GM18505 (cell line): Measurements from ENCODE around the gene AJAP1.

Experiments used
- ATAC-seq: cut with Tn5 transposase; IDR thresholded peaks from one replicate; pipeline ENCODE4 v1.9.1; 2021; ENCODE audit not compliant: unreplicated experiment
- POLR2A ChIP-seq: IDR thresholded peaks from 4 replicates; pipeline ENCODE4 v1.6.1; 2011; ENCODE audit warnings: borderline replicate concordance; ENCODE audit not compliant: insufficient read depth, insufficient read length; ENCODE audit errors: extremely low read depth

AJAP1 gene

DNA sequence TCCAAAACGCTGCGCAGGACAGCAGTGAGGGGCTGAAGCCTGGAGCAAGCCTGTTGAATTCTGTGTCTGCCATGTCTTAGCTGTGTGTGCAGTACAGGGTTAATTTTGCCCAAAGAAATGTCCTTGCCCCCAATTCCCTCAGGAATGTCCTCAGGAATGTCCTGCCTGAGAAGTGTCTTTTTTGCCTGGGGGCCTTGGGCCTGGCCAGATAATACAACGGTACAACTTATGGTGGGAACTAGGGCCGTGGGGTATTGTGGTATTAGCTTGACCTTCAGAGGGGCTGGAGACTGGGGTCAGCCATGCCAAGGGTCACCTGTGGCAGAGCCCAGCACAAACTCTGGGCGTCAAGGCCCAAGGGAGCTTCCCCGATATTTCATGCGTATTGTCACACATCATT lies 107.7 kb downstream of the AJAP1 start:
- TF ChIP-seq POLR2A = no peak
- no peak for ATAC-seq

DNA sequence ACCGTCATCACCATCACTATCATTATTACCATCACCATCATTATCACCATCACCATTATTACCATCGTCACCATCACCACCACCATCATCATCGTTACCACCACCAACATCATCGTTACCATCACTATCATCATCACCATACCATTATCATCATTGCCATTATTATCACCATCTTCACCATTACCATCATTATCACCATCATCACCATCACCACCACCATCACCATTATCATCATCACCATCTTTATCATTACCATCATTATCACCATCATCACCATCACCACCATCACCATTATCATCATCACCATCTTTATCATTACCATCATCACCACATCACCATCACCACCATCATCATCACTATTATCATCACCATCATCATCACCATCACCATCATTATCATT lies 112.9 kb downstream of the AJAP1 start:
- TF ChIP-seq POLR2A = no peak
- ATAC-seq = no peak

DNA sequence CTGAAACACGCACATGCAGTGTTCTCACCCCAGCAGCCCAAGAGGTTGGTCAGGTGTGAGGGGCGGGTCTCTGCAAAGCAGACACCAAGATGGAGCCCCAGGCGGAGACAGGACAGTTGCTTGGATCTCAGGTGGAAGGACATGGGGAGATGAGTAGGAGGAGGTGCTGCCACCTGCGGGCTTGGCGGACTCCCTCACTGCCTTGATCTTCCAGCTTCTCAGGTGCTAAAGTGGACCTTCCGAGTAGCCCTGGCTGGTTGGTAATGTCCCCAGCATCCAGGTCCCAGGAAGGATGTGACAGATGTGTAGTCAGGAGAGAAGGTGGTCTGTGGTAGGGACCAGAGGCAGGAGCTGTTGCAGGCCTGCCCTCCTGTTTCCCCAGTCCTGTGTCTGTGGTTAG lies 114.1 kb downstream of the AJAP1 start:
- no peak for ATAC-seq
- no peak for TF ChIP-seq POLR2A

DNA sequence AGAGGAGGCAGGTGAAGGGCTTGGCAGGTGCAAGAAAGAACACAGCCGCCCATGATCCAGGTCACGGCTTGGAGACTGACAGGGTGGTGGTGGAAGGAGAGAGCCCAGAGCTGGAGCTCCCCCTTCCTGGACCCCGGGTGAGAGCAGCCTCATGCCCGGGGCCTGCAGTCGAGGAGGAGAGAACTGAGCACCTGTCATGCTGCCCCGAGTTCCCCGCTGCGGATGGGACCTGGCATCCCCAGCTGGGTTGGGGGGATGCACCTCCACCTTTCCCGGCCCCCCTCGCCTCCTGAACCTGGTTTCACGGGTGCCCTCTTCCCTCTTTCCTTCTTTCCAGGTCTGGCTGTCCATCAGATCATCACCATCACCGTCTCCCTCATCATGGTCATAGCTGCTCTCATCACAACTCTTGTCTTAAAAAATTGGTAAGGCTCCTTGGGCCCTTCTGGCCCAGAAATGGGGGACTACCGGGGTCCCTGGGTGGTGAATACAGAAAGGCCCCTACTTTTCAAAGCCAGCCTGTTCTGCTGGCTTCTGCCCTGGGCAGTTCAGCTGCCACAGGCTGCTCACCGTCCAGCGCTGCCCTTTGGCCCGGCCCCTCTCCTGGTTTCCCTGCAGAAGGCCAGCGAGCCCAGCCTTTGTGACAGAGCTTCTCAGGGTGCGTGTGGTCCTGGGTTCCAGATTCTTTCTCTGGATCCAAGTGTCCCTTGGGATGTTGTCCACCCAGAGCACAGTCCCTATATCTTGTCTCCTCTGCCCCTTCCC lies 115.3 kb downstream of the AJAP1 start:
- TF ChIP-seq POLR2A = no peak
- ATAC-seq = no peak

DNA sequence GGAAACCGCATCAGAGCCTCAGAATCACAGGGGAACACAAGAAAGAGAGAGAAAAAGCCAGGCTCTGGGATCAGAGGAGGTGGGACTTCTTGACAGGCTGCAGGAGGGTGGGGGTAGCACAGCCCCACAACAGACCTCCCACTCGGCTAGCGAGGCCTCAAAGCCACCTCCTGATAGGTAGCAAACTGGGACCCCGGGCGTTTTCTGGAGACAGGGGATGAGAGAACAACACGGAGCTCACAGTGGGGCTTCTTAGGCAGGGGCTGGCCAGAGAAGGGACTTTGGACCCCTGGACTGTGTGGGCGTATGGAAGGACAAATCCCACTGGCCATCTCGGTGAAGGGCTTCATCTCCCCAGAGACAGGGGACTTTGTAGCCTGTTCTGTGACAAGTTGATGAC lies 116.3 kb downstream of the AJAP1 start:
- no peak for ATAC-seq
- TF ChIP-seq POLR2A = no peak

DNA sequence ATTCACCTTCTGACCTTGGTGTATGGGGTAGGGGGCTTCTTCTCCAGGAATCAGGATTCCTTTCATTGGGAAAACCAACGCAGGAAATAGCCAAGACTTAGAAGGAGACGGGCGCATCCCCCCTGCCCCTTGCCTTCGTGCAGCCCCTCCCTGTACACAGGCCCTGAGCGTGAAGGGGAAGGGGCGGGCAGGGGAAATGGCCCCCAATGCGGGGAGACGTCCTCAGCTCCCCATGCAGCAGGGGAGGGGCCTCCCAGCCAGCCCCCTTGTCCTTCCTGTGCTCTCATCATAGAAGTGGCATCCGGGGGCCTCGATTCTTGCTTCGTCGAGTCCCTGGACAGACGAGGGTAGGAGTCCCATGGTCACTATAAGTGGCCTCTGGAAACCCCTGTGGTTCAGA lies 116.9 kb downstream of the AJAP1 start:
- no peak for TF ChIP-seq POLR2A
- no peak for ATAC-seq

DNA sequence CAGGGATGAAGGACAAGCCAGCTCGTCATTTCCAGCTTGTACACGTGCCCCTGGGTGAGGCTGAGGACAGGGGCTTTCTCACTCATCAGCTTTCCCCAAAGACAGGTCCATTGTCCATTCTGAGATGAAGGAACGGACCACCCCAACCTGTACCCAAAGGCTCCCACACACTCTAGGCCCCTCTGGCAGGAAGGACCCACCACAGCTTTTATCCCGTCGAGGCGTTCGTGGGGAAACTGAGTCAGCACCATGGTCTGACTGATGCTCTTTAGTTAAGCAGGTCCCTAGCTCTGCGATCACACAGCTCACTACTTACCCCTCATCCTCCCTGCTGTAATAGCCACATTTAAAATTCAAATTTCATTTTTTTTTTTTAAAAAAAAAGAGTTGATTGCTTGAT lies 117.3 kb downstream of the AJAP1 start:
- no peak for ATAC-seq
- TF ChIP-seq POLR2A = no peak

DNA sequence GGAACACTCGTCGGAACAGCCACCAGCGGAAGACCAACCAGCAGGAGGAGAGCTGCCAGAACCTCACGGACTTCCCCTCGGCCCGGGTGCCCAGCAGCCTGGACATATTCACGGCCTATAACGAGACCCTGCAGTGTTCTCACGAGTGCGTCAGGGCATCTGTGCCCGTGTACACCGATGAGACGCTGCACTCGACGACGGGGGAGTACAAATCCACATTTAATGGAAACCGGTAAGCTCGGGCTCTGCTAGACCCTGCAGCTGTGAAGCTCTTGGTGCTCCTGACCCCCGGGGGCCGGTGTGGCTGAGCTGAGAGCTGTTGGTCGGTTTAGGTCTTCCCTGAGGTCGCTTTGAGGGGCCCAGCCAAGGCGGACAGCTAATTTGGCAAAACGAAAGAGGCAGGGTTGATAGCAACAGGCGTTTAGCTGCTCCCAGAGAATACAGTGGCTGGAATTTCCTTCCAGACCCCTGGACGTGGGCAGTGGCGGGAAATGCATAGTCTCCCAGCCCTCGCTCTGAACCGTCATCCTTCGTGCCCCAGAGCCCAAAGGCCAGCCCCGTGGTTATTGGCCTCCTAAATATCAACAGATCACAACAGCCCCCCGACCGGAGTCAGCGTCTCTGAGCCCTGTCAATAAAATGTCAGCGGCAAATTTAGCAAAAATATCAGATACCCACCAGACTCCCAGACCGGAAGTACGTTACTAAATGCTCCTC lies 118.0 kb downstream of the AJAP1 start:
- ATAC-seq = no peak
- no peak for TF ChIP-seq POLR2A

DNA sequence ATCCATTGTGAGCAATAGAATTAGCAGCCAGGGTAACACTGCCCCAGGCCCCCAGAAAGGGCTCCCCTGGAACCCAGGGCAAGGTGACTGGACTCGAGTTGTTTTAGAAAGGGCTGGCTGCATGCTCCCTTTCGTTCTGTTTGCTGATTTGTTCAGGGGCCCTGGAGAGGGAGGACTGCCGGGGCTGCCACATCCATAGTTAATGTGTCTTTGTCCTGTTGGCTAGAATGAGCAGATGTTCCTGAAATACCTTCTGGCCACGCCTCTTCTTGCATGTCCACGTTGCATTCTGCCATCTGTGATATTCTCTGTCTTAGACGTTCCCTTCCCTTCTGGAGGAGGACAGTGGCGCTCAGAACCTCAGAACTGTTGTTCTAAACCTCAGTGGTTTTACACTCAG lies 118.8 kb downstream of the AJAP1 start:
- TF ChIP-seq POLR2A = no peak
- ATAC-seq = no peak

DNA sequence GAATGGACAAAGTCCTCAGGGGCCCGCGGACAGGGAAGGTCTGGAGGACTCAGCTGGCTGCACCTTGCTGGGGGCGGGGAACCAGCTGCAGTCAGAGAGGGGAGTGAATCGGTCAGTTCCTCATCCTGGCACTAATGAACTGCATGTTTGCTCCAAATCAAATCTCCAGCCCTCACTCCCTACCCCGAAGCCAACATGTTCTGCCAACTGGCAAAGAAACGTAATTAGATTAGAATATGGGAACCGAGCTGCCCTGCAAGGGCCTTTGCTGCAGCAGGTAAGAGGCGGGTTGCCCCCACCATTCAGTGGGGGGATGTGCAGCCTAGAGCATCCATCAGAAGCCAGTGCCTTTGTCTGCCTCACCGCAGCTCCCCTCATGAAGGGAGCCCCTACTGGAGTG lies 121.1 kb downstream of the AJAP1 start:
- no peak for ATAC-seq
- no peak for TF ChIP-seq POLR2A

DNA sequence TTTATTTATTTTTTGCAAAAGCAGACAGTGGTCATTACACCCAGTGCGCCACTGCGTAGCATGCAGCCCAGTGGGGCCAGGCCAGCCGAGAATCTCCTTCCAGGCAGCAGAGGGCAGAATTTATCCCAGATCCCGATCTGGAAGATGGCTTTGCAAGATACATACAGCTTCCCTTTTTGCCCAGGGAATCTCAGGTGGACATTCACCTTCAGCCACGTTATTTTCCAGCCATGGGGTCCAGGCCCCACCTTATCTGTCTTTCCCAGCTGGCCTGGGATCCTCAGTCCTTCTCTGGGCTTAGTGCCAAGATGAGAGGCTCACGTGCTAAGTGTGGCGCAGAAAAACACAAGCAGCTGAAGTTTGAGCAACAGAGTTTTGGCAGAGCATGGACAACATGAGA lies 123.6 kb downstream of the AJAP1 start:
- TF ChIP-seq POLR2A = no peak
- no peak for ATAC-seq

DNA sequence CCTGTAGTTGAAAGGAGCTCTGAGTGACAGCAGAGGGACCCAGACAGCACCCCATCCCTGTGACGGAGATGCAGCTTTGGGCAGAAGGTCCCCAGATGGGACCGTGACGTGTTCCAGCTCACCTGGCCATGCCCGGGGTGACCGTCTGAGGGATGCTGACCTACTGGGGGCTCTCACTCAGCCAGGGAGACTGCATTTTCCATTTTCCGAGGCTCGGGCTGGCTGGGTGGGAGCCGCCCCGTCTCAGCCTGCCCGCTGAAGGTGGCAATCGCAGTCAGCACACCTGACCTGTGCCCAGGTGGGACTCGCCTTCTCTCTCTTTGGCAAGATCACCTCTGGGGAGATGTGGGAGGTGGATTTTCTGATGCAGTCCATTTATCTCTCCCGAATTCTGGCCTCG lies 127.2 kb downstream of the AJAP1 start:
- no peak for TF ChIP-seq POLR2A
- ATAC-seq = no peak

DNA sequence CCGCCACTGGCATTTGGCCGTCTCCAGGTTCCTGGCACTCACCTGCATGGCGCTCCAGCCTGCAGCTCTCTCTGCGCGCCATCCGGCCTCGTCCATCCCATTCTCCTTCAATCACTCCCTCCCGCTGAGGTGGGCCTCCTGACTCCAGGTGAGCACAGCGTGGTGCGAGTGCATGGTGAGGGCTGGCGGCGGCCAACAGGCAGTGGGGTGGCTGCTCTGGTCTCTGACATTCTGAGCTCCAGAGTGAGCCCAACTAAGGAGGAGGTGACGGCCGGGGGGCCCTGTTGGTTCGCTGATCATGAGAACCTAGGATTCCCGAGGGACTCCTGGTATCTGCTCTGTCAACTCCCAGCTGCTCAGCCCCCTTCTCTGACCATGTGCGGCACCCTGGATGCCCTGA lies 130.4 kb downstream of the AJAP1 start:
- no peak for ATAC-seq

DNA sequence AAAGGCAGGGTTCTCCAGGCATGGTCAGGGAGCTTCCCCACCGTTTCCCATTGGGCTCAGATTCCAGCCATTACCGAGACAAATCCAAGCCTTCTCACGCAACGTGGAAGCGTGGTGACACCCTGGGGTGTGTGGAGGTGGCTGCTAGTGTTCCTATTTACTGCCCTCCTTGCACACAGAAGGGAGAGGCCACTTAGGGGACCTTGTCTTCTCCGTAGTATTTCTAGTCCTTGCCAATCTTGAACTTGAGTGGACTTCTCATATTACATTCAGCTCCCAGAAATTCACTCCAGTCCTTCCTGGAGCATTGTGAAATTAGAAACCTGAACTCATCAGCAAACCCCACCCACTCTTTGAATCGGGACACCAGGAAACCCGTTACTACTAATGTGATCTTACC lies 131.6 kb downstream of the AJAP1 start:
- TF ChIP-seq POLR2A = no peak
- no peak for ATAC-seq

More for the DNA sequence above, 130.4 kb downstream of the AJAP1 start:
- TF ChIP-seq POLR2A = no peak
